ENCODE data around the gene FKBP1A. TPM values are rescaled to one million over a fixed set of nuclear protein-coding genes. Genes with fewer than 3 reads are reported as not detected.

The FKBP1A gene
- total and polyA plus RNA-seq, 4 experiments from 2014 or later: 47.0 to 86.4 (median 70.0) TPM

- CTCF ChIA-PET (ENCODE audit: partially characterized antibody): interaction anchor here (0.7 kb wide), 1 partner anchor 41 kb away, joined by 4 read pairs; no protein-coding TSS in a partner anchor
- Mint-ChIP-seq H3K27me3 (no peaks in the 10 kb centered on the region), H3K9me3 (peaks cover 0 to 10% (median 5%) of the 10 kb centered on the region in 8 donors), H3K4me3 (peak overlapping the region in 1 of 8 donors; percentile 26), H3K27ac (peak overlapping the region in 2 of 7 donors; percentile 32 to 88), H3K4me1 (peaks cover 37 to 59% (median 47%) of the 10 kb centered on the region in 4 donors), H3K36me3 (peaks cover 4 to 11% of the 10 kb centered on the region in 2 donors)
- H3K4me3 ChIP-seq (ENCODE audit: low read length in 2 of 2): no peak overlapping the region
- H3K36me3 ChIP-seq (ENCODE audit: insufficient read depth, low read length): no peaks in the 10 kb centered on the region
- H3K4me1 ChIP-seq (ENCODE audit: insufficient read depth, low read length): peaks cover 34% of the 10 kb centered on the region
- intact Hi-C loops (cut with micrococcal nuclease): loop anchor here (5.0 to 10.0 kb wide), 3 partner anchors 82 to 550 kb away; partner anchors contain the start of gene RAD21L1
- H3K27ac ChIP-seq (ENCODE audit: low read depth, low read length): no peak overlapping the region
- DNase-seq: no peak
- H3K27me3 ChIP-seq (ENCODE audit: insufficient read depth, low read length): no peaks in the 10 kb centered on the region
- POLR2A ChIA-PET (ENCODE audit: partially characterized antibody): no interaction called here
- H3K9me3 ChIP-seq (ENCODE audit: control insufficient read depth in 1 of 2, low read length in 2 of 2): no peaks in the 10 kb centered on the region
These were observed 1.8 kb upstream of the FKBP1A start for GRCh38 chr20:1394686-1395085.

GRCh38 chr20:1393507-1393882, 641 bp upstream of the FKBP1A start:
- H3K27ac ChIP-seq (ENCODE audit: low read depth, low read length): peak overlapping the region; percentile 41
- H3K36me3 ChIP-seq (ENCODE audit: insufficient read depth, low read length): no peaks in the 10 kb centered on the region
- H3K27ac Mint-ChIP-seq: peak overlapping the region; percentile 88 to 98 (median 96)
- H3K4me1 ChIP-seq (ENCODE audit: insufficient read depth, low read length): peaks cover 46% of the 10 kb centered on the region
- peaks cover 46 to 71% (median 57%) of the 10 kb centered on the region in 4 donors for H3K4me1 Mint-ChIP-seq
- no peaks in the 10 kb centered on the region for H3K27me3 ChIP-seq (ENCODE audit: insufficient read depth, low read length)
- no peaks in the 10 kb centered on the region for H3K27me3 Mint-ChIP-seq
- ChIA-PET CTCF (ENCODE audit: partially characterized antibody) (interaction anchor here (1.6 to 3.7 kb wide), 2 partner anchors 43 to 73 kb away, joined by 3 to 9 read pairs; partner anchors contain the start of gene NSFL1C), POLR2A (ENCODE audit: partially characterized antibody) (interaction anchor here (0.9 to 3.1 kb wide), 4 partner anchors 13 to 73 kb away, joined by 3 to 19 read pairs (median 4); partner anchors contain the start of gene NSFL1C)
- peak overlapping the region; percentile 40 to 45 for H3K4me3 ChIP-seq (ENCODE audit: low read length in 2 of 2)
- H3K36me3 Mint-ChIP-seq: peaks cover 4 to 11% of the 10 kb centered on the region in 2 donors
- peak overlapping the region; percentile 87 to 98 (median 96) for H3K4me3 Mint-ChIP-seq
- H3K9me3 ChIP-seq (ENCODE audit: control insufficient read depth in 1 of 2, low read length in 2 of 2): no peaks in the 10 kb centered on the region
- H3K9me3 Mint-ChIP-seq: peaks cover 0 to 10% (median 5%) of the 10 kb centered on the region in 8 donors
- intact Hi-C loops (cut with micrococcal nuclease): loop anchor here (1.0 to 10.0 kb wide), 7 partner anchors 44 to 549 kb away; partner anchors contain the start of genes PSMF1 and RAD21L1
- DNase-seq: no peak

- Mint-ChIP-seq H3K4me3 (peak overlapping the region; percentile 87 to 95 (median 92)), H3K4me1 (peaks cover 54 to 82% (median 66%) of the 10 kb centered on the region in 4 donors), H3K36me3 (peaks cover 4 to 14% of the 10 kb centered on the region in 2 donors), H3K27ac (peak overlapping the region; percentile 77 to 95 (median 91)), H3K9me3 (peaks cover 0 to 10% (median 5%) of the 10 kb centered on the region in 8 donors), H3K27me3 (no peaks in the 10 kb centered on the region)
- Histone ChIP-seq H3K27me3 (ENCODE audit: insufficient read depth, low read length) (no peaks in the 10 kb centered on the region), H3K4me3 (ENCODE audit: low read length in 2 of 2) (peak overlapping the region; percentile 58 to 80), H3K27ac (ENCODE audit: low read depth, low read length) (peak overlapping the region; percentile 67), H3K9me3 (ENCODE audit: control insufficient read depth in 1 of 2, low read length in 2 of 2) (no peaks in the 10 kb centered on the region), H3K36me3 (ENCODE audit: insufficient read depth, low read length) (no peaks in the 10 kb centered on the region), H3K4me1 (ENCODE audit: insufficient read depth, low read length) (peaks cover 57% of the 10 kb centered on the region)
- intact Hi-C loops (cut with micrococcal nuclease): loop anchor here (5.0 to 10.0 kb wide), 3 partner anchors 80 to 548 kb away; partner anchors contain the start of gene RAD21L1
- DNase-seq: no peak
- ChIA-PET POLR2A (ENCODE audit: partially characterized antibody) (interaction anchor here (0.9 to 3.1 kb wide), 7 partner anchors 10 to 558 kb away, joined by 3 to 19 read pairs (median 5); partner anchors contain the start of genes FAM110A and NSFL1C), CTCF (ENCODE audit: partially characterized antibody) (interaction anchor here (0.8 to 3.7 kb wide), 5 partner anchors 44 to 112 kb away, joined by 3 to 9 read pairs (median 6); partner anchors contain the start of gene NSFL1C)
These were observed 486 bp downstream of the FKBP1A start for GRCh38 chr20:1392443-1392692.

- peak in 1 of 5 donors; percentile 7 for DNase-seq
- POLR2A ChIA-PET (ENCODE audit: partially characterized antibody): interaction anchor here (0.9 to 3.1 kb wide), 9 partner anchors 10 to 558 kb away, joined by 3 to 19 read pairs (median 5); partner anchors contain the start of genes FAM110A and NSFL1C
These were observed 1.0 kb downstream of the FKBP1A start for GRCh38 chr20:1391640-1392442.

GRCh38 chr20:1390581-1391403, 2.1 kb downstream of the FKBP1A start:
- H3K4me1 ChIP-seq (ENCODE audit: insufficient read depth, low read length): peaks cover 73% of the 10 kb centered on the region

More at GRCh38 chr20:1391640-1392442, 1.0 kb downstream of the FKBP1A start:
- Histone ChIP-seq H3K27ac (ENCODE audit: low read depth, low read length) (peak overlapping the region; percentile 67), H3K4me1 (ENCODE audit: insufficient read depth, low read length) (peaks cover 63% of the 10 kb centered on the region), H3K9me3 (ENCODE audit: control insufficient read depth in 1 of 2, low read length in 2 of 2) (no peaks in the 10 kb centered on the region), H3K27me3 (ENCODE audit: insufficient read depth, low read length) (no peaks in the 10 kb centered on the region), H3K4me3 (ENCODE audit: low read length in 2 of 2) (peak overlapping the region; percentile 58 to 80), H3K36me3 (ENCODE audit: insufficient read depth, low read length) (no peaks in the 10 kb centered on the region)
- Mint-ChIP-seq H3K27ac (peak overlapping the region; percentile 78 to 95 (median 92)), H3K36me3 (peaks cover 4 to 14% of the 10 kb centered on the region in 2 donors), H3K4me1 (peaks cover 52 to 83% (median 67%) of the 10 kb centered on the region in 4 donors), H3K9me3 (peaks cover 0 to 5% (median 2%) of the 10 kb centered on the region in 8 donors), H3K4me3 (peak overlapping the region; percentile 87 to 95 (median 92)), H3K27me3 (no peaks in the 10 kb centered on the region)
- CTCF ChIA-PET (ENCODE audit: partially characterized antibody): interaction anchor here (0.7 to 3.7 kb wide), 8 partner anchors 44 to 112 kb away, joined by 3 to 9 read pairs (median 3); partner anchors contain the start of gene NSFL1C
- intact Hi-C loops (cut with micrococcal nuclease): loop anchor here (5.0 to 10.0 kb wide), 3 partner anchors 80 to 547 kb away; partner anchors contain the start of gene RAD21L1

More at GRCh38 chr20:1390581-1391403, 2.1 kb downstream of the FKBP1A start:
- H3K27me3 Mint-ChIP-seq: no peaks in the 10 kb centered on the region
- H3K36me3 Mint-ChIP-seq: peaks cover 5 to 22% of the 10 kb centered on the region in 2 donors
- no peaks in the 10 kb centered on the region for H3K9me3 Mint-ChIP-seq
- intact Hi-C loops (cut with micrococcal nuclease): loop anchor here (5.0 to 10.0 kb wide), 3 partner anchors 78 to 546 kb away; partner anchors contain the start of gene RAD21L1
- Histone ChIP-seq H3K36me3 (ENCODE audit: insufficient read depth, low read length) (no peaks in the 10 kb centered on the region), H3K27me3 (ENCODE audit: insufficient read depth, low read length) (no peaks in the 10 kb centered on the region), H3K27ac (ENCODE audit: low read depth, low read length) (peak overlapping the region; percentile 67), H3K9me3 (ENCODE audit: control insufficient read depth in 1 of 2, low read length in 2 of 2) (no peaks in the 10 kb centered on the region), H3K4me3 (ENCODE audit: low read length in 2 of 2) (peak overlapping the region in 1 of 2 donors; percentile 58)
- H3K4me1 Mint-ChIP-seq: peaks cover 58 to 87% (median 70%) of the 10 kb centered on the region in 4 donors
- CTCF ChIA-PET (ENCODE audit: partially characterized antibody): interaction anchor here (0.7 to 3.7 kb wide), 6 partner anchors 45 to 78 kb away, joined by 3 to 9 read pairs (median 3); partner anchors contain the start of gene NSFL1C
- peak in 1 of 5 donors; percentile 46 for DNase-seq
- peak overlapping the region; percentile 87 to 95 (median 92) for H3K4me3 Mint-ChIP-seq
- POLR2A ChIA-PET (ENCODE audit: partially characterized antibody): interaction anchor here (1.1 to 3.1 kb wide), 7 partner anchors 9 to 78 kb away, joined by 3 to 19 read pairs (median 5); partner anchors contain the start of gene NSFL1C
- H3K27ac Mint-ChIP-seq: peak overlapping the region; percentile 78 to 95 (median 91)
